Astrocyte (in vitro differentiated cells and primary cell): Measurements from ENCODE around the gene RSPH6A. TPM values are rescaled to one million over a fixed set of nuclear protein-coding genes. Genes with fewer than 3 reads are reported as not detected.
A peak's percentile ranks its signal among the peaks of the same experiment; 100 is the strongest.

Experiments
- DNase-seq: peaks from one replicate; pipeline ENCODE4 v3.0.0-alpha.2; 2010; ENCODE audit warnings: low read depth
- FAIRE-seq: peaks from 2 replicates; lab custom pipeline; 2011; peaks lifted over from hg19 to GRCh38; lab: Jason Lieb, UNC
- H2AFZ ChIP-seq: 2 replicates; pipeline ENCODE4 v1.6.0; 2012; ENCODE audit warnings: low read depth, low read length, inconsistent platforms
- H3K27ac ChIP-seq: 2 replicates; pipeline ENCODE4 v1.5.1; 2011; ENCODE audit warnings: low read depth, low read length, inconsistent platforms
- H3K27me3 ChIP-seq: 2 replicates; pipeline ENCODE4 v1.6.0; 2011; ENCODE audit warnings: low read length, inconsistent platforms; ENCODE audit not compliant: insufficient read depth
- H3K36me3 ChIP-seq: 2 replicates; pipeline ENCODE4 v1.5.1; 2011; ENCODE audit warnings: low read length, inconsistent platforms; ENCODE audit not compliant: insufficient read depth
- H3K4me1 ChIP-seq: 2 replicates; pipeline ENCODE4 v1.5.1; 2011; ENCODE audit warnings: low read length, inconsistent platforms; ENCODE audit not compliant: insufficient read depth
- H3K4me2 ChIP-seq: 2 replicates; pipeline ENCODE4 v1.6.0; 2012; ENCODE audit warnings: low read length, inconsistent platforms
- H3K4me3 ChIP-seq: 2 replicates; pipeline ENCODE4 v1.5.1; 2011; ENCODE audit warnings: low read depth, mild to moderate bottlenecking, low read length, inconsistent platforms; ENCODE audit not compliant: insufficient read depth
- H3K79me2 ChIP-seq: 2 replicates; pipeline ENCODE4 v1.6.0; 2012; ENCODE audit warnings: mild to moderate bottlenecking, low read length, inconsistent platforms; ENCODE audit not compliant: insufficient read depth
- H3K9ac ChIP-seq: 2 replicates; pipeline ENCODE4 v1.6.0; 2012; ENCODE audit warnings: mild to moderate bottlenecking, low read length, inconsistent platforms
- H3K9me3 ChIP-seq: 2 replicates; pipeline ENCODE4 v1.5.1; 2012; ENCODE audit warnings: low read depth, mild to moderate bottlenecking, low read length, inconsistent platforms; ENCODE audit not compliant: insufficient read depth
- H4K20me1 ChIP-seq: 2 replicates; pipeline ENCODE4 v1.6.0; 2012; ENCODE audit warnings: low read length, inconsistent platforms; ENCODE audit not compliant: insufficient read depth
- H3K27ac Mint-ChIP-seq: one replicate; pipeline ENCODE4 v1.8.0; 2021; ENCODE audit warnings: mild to moderate bottlenecking, mixed read lengths; ENCODE audit not compliant: unreplicated experiment
- H3K27me3 Mint-ChIP-seq: one replicate; pipeline ENCODE4 v1.8.0; 2021; ENCODE audit warnings: low read depth, mixed read lengths; ENCODE audit not compliant: unreplicated experiment
- H3K36me3 Mint-ChIP-seq: one replicate; pipeline ENCODE4 v1.8.0; 2021; ENCODE audit warnings: low read depth, mixed read lengths; ENCODE audit not compliant: unreplicated experiment
- H3K4me1 Mint-ChIP-seq: one replicate; pipeline ENCODE4 v1.8.0; 2021; ENCODE audit warnings: low read depth, mixed read lengths; ENCODE audit not compliant: unreplicated experiment
- H3K4me3 Mint-ChIP-seq: one replicate; pipeline ENCODE4 v1.8.0; 2021; ENCODE audit warnings: mild to moderate bottlenecking, moderate library complexity, mixed read lengths; ENCODE audit not compliant: unreplicated experiment
- H3K9me3 Mint-ChIP-seq: one replicate; pipeline ENCODE4 v1.8.0; 2021; ENCODE audit warnings: mild to moderate bottlenecking, mixed read lengths; ENCODE audit not compliant: unreplicated experiment
- CTCF ChIP-seq: IDR thresholded peaks from 2 replicates; pipeline ENCODE4 v1.5.1; 2011; ENCODE audit warnings: low read depth, mild to moderate bottlenecking, inconsistent platforms, low read length, moderate library complexity; ENCODE audit not compliant: insufficient read depth
- EZH2 ChIP-seq: IDR thresholded peaks from 2 replicates; pipeline ENCODE4 v1.6.1; 2012; ENCODE audit warnings: mild to moderate bottlenecking, low read length, inconsistent platforms; ENCODE audit not compliant: insufficient read depth
- total RNA-seq: library from RNA; stranded (reverse); gene quantifications from 2 replicates; pipeline ENCODE4 v1.2.1, GENCODE V29; 2021

RSPH6A gene
- total RNA-seq, 1 donor from 2014 or later = 0.23 TPM

- H3K4me3 Mint-ChIP-seq = no peak overlapping the region
- DNase-seq = no peak
- peaks cover 21% of the 10 kb centered on the region for H3K4me1 ChIP-seq
- FAIRE-seq = no peak
- H3K27me3 Mint-ChIP-seq = no peaks in the 10 kb centered on the region
- no peak overlapping the region for H3K4me2 ChIP-seq
- no peak overlapping the region for H2AFZ ChIP-seq
- H3K9me3 ChIP-seq = no peaks in the 10 kb centered on the region
- H3K36me3 ChIP-seq = peaks cover 23% of the 10 kb centered on the region
- no peak overlapping the region for H3K27ac Mint-ChIP-seq
- H3K79me2 ChIP-seq = peaks cover 55% of the 10 kb centered on the region
- no peak overlapping the region for H3K9ac ChIP-seq
- H3K27me3 ChIP-seq = no peaks in the 10 kb centered on the region
- no peaks in the 10 kb centered on the region for H3K9me3 Mint-ChIP-seq
- H3K36me3 Mint-ChIP-seq = peaks cover 17% of the 10 kb centered on the region
- no peak for TF ChIP-seq CTCF
- no peak for TF ChIP-seq EZH2
- H3K4me3 ChIP-seq = no peak overlapping the region
- peaks cover 71% of the 10 kb centered on the region for H4K20me1 ChIP-seq
- no peak overlapping the region for H3K27ac ChIP-seq
- H3K4me1 Mint-ChIP-seq = peaks cover 18% of the 10 kb centered on the region
These were observed 29.2 kb downstream of the RSPH6A start for GRCh38 chr19:45785781-45786532.

DNA sequence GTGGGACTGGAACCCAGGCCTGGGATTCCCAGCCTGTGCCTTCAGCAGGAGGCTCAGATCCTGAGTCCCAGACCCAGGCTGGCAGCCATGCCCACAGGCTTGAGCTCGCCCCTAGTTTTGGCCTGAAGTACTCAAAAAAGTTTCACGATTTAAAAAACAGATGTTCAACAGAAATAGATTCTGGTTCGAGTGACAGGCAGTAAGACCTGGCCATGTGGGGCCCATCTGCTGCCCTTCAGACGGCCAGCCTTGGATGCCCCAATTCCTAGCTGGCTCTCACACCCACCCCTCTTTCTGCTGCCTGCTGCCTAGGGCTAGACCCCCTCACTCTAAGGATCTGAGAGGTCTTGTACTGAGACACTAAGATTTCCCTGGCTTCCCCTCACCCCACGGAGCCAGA, 30.0 kb downstream of the RSPH6A start:
- Histone ChIP-seq H3K9me3 (no peaks in the 10 kb centered on the region), H3K4me2 (no peak overlapping the region), H3K4me1 (peaks cover 21% of the 10 kb centered on the region), H4K20me1 (peaks cover 75% of the 10 kb centered on the region), H3K36me3 (peaks cover 23% of the 10 kb centered on the region), H2AFZ (no peak overlapping the region), H3K9ac (no peak overlapping the region), H3K27ac (no peak overlapping the region), H3K79me2 (peaks cover 49% of the 10 kb centered on the region), H3K27me3 (no peaks in the 10 kb centered on the region), H3K4me3 (no peak overlapping the region)
- Mint-ChIP-seq H3K27me3 (no peaks in the 10 kb centered on the region), H3K4me1 (peaks cover 17% of the 10 kb centered on the region), H3K27ac (no peak overlapping the region), H3K9me3 (no peaks in the 10 kb centered on the region), H3K4me3 (peak overlapping the region; percentile 34), H3K36me3 (peaks cover 15% of the 10 kb centered on the region)
- TF ChIP-seq EZH2 (no peak), CTCF (no peak)
- DNase-seq (no peak), FAIRE-seq (no peak)

- no peak for DNase-seq
- Mint-ChIP-seq H3K9me3 (no peaks in the 10 kb centered on the region), H3K27ac (peak overlapping the region; percentile 89)
These were observed 31.0 kb downstream of the RSPH6A start for GRCh38 chr19:45784096-45784495.

More at GRCh38 chr19:45784096-45784495, 31.0 kb downstream of the RSPH6A start:
- Histone ChIP-seq H4K20me1 (peaks cover 78% of the 10 kb centered on the region), H3K36me3 (peaks cover 18% of the 10 kb centered on the region), H3K9me3 (no peaks in the 10 kb centered on the region), H3K27ac (no peak overlapping the region), H3K27me3 (no peaks in the 10 kb centered on the region), H3K79me2 (peaks cover 44% of the 10 kb centered on the region), H3K4me2 (peak overlapping the region; percentile 70), H3K4me1 (peaks cover 21% of the 10 kb centered on the region), H3K9ac (no peak overlapping the region), H3K4me3 (no peak overlapping the region), H2AFZ (no peak overlapping the region)
- peaks cover 16% of the 10 kb centered on the region for H3K36me3 Mint-ChIP-seq
- TF ChIP-seq CTCF (no peak), EZH2 (no peak)
- H3K4me1 Mint-ChIP-seq = peaks cover 21% of the 10 kb centered on the region
- H3K4me3 Mint-ChIP-seq = no peak overlapping the region
- FAIRE-seq = no peak
- H3K27me3 Mint-ChIP-seq = no peaks in the 10 kb centered on the region
